GM18858 (cell line): ENCODE measurements around the gene OR4C13.
"Not testable (repeated sequence)": the region's sequence is repeated elsewhere in the genome, so short reads cannot be mapped to it uniquely, and the experiment has no call there.

ENCODE experiments used
- ATAC-seq: cut with Tn5 transposase; IDR thresholded peaks from one replicate; pipeline ENCODE4 v1.9.1; 2021; ENCODE audit not compliant: unreplicated experiment

Gene OR4C13

GRCh38 chr11:49952091-49952490 lies at the start of gene OR4C13:
TSS of gene OR4C13 (plus strand) at chr11:49952391. CDS start at chr11:49952423, 32 bp downstream.
- no peak for ATAC-seq

GRCh38 chr11:49911516-49911915 lies 40.7 kb upstream of the OR4C13 start:
- ATAC-seq, result not testable (repeated sequence)

- ATAC-seq, result not testable (repeated sequence)
Measured at GRCh38 chr11:49948701-49949100, 3.5 kb upstream of the OR4C13 start.

GRCh38 chr11:49973439-49973838 lies 21.2 kb downstream of the OR4C13 start:
- ATAC-seq, result not testable (repeated sequence)

- not testable (repeated sequence) for ATAC-seq
Measured at GRCh38 chr11:49982435-49982834, 30.2 kb downstream of the OR4C13 start, which contains the start of gene OR4C12. TSS of gene OR4C12 (minus strand) at chr11:49982535. CDS start at chr11:49982501, 34 bp downstream.

GRCh38 chr11:49995565-49995964 lies 43.4 kb downstream of the OR4C13 start:
- no peak for ATAC-seq
